ENCODE results near the gene NOTCH3.

Gene NOTCH3

DNA sequence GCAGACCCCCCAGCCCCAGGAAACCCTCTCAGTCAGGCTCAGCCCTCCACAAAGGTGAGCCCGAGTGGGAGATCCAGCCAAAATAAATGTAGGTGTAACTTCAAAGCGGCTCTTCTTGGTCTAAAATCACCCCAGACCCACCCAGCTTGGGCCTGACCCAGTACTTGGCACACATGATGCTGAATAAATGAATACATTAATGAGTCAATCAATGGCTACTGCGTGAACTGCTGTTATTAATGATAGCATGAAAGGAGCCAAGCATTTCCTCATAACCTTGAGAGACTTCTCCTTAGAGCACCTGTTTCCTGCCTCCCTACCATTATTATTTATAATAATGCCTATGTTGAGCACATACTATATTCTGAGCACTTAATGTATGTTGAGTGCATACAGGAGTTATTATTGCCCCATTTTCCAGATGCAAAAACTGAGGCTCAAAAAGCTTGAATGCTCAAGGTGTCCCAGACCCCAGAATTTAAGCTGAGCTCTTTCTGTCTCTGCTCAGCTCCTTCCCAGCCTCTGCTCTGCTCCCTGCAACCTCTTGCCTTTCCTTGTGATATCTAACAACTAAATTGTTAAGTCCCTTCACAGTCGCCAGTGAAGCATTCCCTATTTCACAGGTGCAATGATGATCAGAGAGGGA lies 4.3 kb downstream of the NOTCH3 start:
- DNase-seq (ENCODE audit: low read depth in 2 of 2), result no peak

DNA sequence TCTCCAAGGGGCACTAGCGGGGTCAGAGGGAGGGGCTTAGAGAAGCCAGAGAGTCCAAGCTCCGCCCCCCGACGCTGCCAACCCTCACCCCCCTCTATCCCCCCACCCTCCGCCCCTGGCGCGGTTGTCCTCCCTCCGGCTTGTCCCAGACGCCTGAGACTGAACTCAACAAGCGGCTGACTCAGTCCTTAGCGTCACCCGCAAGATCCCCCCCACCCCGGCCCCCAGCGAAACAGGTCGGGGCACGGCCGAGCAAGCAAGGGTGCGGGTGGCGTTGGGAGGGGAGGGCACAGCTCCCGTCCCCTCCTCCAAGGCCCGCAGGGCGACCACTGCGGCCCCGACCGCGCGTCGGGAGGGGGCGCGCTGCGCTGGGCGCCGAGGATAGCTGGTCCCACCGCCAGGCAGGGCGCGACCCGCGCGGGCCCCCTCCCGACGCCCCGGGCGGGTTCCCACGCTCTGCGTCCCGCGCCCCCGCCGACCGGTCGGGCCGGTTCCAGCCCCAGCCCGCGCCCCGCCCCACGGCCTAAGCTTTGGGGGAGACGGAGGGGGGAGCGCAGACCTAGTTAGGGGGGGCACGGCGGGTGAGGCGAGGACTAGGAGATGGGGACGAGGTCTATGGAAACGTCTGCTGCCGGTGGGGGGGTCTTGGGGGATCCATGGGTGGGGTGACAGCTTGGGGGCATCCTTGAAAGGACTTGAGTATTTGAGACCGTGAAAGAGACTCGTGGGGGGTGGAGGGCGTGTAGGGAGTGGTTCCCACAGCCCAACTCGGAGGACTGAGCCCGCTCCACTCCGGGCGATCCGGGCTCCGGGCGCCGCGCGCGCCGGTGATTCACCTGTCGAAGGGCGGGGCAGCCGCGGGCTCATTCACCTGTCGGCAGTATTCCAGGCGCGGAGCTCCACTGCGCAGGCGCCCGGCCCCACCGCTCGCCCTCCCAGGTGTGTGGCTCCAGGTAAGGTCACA lies 5.1 kb downstream of the NOTCH3 start:
- no peak for DNase-seq (ENCODE audit: low read depth in 2 of 2)

DNA sequence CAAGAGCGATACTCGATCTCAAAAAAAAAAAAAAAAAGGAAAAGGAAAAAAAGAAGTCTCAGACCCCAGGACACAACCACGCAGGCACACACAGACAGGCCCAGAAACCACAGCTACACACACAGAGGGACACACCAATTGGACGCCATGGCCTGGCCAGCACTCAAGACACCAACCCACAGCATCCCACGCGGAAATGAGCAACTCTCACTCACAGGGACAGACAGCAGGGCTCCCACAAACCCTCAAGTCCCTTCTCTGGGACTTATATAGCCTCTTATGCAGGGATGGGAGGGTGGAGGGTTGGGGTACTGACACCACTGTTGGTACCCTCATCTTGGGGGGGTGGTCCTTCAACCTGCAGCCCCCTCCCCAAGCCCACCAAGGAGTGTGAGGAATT lies 5.9 kb downstream of the NOTCH3 start:
- no peak for DNase-seq (ENCODE audit: low read depth in 2 of 2)

DNA sequence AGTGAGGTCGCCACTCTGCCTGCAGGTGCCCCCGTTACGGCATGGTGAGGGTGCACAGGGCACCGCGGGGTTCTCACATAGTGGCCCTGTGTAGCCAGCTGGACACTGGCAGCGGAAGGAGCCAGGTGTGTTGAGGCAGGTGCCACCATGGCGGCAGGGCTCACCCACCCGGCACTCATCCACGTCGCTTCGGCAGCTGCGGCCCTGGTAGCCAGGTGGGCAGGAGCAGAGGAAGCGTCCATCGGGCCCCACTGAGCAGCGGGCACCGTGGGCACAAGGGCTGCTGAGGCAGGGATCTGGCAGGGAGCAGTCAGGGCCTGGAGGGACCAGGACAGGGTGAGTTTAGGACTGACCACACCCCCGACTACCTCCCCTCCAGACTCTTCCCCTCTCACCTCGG lies 8.8 kb downstream of the NOTCH3 start:
- no peak for DNase-seq (ENCODE audit: low read depth in 2 of 2)

DNA sequence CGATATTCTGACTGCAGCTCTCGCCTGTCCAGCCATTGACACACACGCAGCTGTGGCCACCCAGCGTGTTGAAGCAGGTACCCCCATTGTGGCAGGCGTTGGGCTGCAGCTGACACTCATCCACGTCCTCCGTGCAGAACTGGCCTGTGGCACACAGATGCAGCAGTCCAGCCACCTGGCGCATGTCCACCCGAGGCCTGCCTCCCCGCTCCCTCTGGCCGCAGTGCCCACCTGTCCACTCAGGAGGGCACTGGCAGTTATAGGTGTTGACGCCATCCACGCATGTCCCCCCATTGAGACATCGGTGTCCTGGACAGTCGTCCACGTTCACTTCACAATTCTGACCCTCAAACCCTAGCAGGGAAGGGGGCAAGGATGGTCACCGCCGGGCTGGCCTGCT lies 9.3 kb downstream of the NOTCH3 start:
- no peak for DNase-seq (ENCODE audit: low read depth in 2 of 2)

DNA sequence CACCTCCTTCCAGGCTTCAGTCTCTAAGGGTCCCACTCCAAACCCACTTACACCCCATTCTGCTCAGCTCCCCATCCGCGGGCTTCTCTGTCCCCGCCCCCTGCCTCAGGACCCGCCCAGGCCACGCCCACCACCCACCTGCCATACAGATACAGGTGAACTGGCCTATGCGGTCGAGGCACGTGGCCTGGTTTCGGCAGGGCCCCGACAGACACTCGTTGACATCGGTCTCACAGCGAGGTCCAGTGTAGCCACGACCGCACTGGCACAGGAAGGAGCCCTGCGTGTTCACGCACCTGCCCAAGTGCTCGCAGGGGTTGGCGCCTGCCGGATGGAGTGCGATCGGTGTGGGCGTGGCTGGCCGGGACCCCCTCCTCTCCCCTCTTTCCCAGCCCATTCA lies 11.9 kb downstream of the NOTCH3 start:
- no peak for DNase-seq (ENCODE audit: low read depth in 2 of 2)

DNA sequence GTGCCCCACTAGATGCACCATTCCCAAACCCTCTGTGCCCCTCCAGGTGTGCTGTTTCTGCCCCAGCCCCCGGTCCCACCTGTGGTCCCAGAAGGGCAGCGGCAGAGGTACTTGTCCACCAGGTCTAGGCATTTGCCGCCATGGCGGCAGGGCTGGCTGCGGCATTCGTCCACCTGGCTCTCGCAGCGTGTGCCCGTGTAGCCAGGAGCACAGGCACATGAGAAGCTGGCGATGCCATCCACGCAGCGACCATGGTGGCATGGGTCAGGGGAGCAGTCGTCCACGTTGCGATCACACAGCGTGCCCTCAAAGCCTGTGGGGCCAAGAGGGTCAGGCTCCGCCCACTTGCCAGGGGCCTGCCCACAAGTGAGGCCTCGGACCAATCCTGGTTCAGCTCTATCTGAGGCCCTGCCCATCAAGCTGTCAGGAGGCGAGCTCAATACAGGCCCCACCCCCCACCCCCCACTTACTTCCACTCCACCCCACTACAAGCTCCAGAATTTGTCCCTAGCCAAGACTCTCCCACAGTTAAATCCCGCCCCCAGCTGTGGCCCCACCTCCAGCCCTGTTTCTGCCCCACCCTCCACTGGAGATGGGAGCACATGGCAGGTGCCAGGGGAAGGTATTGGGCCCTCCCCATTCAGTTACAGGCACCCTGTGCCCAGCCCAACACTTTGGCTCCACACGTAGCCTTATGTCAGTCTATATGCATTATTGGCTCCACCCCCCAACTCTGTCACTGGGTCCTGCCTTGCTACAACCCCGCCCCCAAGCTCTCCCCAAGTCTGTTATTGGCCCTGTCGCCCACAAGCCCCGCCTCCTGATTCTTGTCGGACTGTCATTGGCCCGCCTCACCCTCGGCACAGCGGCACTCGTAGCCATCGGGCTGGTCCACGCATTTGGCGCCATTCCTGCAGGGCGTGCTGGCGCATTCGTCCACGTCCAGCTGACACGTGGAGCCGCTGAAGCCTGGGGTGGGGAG lies 13.5 kb downstream of the NOTCH3 start:
- DNase-seq (ENCODE audit: low read depth in 2 of 2), result no peak

DNA sequence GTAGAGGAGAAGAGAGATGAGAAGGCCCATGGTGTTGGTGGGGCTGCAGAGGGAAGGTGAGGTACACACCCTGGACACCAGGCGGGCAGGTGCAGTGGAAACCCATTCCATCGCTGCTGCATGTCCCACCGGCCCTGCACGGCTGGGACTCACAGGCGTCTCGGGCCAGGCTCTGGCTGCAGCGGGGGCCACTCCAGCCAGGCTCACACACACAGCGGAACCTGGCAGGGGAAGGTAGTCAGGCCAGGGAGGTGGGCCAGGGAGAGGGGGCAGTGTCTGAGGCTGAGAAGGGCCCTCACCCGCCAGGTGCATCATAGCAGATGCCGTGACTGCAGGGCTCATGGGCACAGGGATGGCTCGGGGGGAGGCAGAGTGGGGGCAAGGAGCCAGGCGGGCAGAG lies 15.6 kb downstream of the NOTCH3 start:
- DNase-seq (ENCODE audit: low read depth in 2 of 2), result no peak

DNA sequence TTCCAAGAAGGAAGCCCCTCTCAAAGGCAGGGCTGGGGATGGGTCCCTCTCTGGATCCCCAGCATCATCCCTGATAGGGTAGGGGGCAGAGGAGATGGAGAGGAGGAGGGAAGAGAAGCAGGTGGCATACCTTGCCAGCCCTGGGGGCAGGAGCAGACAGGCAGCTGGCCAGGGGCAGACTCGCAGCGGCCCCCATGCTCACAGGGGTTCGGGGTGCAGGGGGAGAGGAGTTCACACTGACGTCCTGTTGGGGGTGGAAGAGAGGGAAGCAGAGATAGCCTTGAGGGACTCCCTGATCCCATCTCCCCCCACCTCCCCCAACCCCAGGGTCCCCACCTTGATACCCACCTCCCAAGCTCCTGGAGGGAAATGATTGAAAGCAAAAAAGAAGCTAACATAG lies 16.0 kb downstream of the NOTCH3 start:
- no peak for DNase-seq (ENCODE audit: low read depth in 2 of 2)

DNA sequence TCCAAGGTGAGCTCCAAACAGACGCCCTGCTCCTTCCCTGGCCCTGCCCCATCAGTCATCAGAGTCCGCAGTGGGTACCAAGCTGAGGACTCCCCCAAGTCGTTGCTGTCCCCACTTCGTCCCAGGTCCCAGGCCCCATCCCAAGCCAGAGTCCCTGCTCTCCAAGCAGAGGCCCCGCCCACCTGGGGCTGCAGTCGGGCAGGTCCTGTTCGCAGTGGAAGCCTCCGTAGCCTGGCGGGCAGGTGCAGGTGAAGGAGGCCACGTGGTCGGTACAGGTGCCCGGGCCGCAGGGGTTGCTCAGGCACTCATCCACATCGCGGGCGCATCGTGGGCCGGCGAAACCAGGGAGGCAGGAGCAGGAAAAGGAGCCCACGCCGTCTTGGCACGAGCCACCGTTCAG lies 19.4 kb downstream of the NOTCH3 start:
- DNase-seq (ENCODE audit: low read depth in 2 of 2), result no peak

DNA sequence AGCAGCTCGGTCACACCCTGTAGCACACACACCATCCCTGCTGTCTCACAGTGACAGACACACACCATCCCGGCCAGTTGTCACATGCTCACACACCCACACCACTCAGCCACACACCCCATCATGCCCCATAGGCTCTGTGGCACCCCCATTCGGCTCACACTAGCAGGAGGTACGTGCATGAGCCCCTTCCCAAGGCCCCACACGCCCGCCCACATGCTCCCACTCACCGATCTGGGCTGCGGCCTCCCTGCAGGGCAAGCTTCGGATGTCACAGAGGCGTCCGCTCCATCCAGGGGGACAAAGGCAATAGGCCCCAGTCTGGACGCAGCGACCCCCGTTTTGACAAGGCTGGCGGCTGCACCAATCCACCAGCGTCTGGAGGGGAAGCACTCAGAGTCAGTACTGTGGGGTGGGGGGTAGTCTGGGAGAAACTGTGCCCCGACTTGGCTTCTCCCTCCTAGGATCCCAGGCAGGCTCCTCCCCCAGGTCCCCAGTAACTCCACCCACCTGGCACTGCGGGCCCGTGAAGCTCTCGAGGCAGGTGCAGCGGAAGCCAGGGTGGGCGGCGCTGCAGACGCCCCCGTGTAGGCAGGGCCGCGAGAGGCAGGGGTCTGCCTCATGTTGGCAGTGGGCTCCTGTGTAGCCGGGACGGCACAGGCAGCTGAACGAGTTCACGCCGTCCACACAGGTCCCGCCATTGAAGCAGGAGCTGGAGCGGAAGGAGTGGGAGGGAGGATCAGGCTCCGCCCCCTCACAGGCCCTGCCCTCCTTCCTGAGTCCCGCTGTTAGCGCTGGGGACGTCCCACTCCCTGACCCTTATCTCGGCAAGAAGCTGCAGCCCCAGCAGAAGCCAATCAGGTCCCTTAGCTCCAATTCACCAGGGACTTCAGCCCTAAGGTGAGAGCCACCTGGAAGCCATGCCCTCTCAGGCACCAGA lies 20.1 kb downstream of the NOTCH3 start:
- no peak for DNase-seq (ENCODE audit: low read depth in 2 of 2)

DNA sequence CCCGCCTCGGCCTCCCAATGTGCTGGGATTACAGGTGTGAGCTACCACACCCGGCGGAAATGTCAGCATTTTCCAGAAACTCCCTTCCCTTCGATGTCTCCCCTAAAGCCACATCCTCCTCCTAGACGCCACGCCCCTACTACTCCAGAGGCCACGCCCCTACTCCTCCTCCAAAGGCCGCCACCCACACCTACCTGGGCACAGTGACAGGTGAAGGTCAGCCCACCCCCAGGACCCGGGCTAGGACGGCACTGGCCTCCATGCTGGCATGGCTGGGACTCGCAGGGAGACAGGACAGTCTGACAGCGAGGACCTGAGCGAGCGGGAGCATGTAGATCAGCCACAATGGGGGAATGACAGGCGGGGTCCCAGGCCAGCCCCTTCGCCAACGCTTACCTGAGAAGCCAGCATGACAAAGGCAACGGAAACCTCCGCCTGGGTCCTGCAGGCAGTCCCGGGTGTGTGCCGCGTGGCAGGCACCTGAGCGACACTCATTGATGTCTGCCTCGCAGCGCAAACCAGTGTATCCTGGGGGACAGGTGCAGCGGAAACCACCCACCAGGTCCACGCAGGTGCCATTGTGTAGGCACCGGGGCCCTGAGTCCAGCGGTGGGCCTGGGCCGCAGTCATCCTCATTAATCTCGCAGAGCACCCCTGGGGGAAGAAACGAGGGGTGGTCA lies 22.0 kb downstream of the NOTCH3 start:
- DNase-seq (ENCODE audit: low read depth in 2 of 2), result no peak

DNA sequence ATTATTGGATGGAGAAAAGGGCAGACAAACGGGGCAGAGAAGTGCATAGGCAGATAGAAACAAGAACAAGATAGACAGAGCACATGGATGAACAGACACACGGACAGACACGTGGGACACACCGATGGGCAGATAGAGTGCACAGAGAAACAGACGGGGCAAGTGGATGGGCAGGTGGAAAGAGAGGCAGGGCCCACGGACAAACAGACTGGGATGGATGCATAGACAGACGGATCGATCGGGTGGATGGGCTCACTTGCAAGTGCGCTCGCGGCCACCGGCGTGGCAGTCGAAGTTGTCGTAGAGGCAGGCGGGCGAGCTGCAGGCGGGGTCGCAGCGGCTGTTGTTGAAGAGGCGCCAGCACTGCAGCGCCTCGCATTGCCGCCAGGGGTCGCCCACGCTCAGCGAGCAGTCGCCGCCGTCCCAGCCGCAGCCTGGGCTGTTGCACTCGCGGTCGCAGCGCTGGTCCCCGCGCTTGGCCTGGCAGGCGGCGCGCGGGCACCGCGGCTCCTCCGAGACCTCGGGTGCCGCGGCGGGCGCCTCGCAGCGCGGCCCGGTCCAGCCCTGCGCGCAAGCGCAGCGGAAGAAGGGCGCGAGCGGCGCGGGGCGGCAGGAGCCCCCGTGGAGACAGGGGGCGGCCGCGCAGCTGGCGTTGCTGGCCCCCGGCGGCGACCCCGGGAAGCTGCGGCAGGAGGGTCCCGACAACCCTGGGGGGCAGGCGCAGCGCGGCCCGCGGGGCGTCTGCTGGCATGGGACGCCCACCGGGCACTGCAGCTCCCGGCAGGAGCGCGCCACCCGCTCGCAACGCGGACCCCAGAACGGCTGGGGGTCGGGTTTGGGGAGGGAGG lies 23.3 kb downstream of the NOTCH3 start:
- DNase-seq (ENCODE audit: low read depth in 2 of 2), result peak; percentile 66 to 78

DNA sequence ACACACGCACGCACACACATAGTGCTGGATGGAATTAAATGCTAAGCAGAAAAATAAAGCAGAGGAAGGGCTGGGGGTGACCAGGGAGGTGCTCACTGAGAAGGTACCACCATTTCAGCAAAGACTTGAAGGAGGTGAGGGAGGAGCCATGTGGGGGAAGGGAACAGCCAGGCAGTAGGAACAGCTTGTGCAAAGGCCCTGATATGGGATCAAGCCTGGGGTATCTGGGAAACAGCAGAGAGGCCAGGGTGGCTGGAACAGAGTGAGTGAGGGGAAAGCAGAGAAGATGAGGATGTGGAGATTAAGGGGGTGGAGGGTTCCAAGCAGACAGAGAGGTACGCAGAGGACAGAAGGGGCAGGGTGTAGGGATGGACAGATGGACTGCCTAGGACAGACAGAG lies 25.2 kb downstream of the NOTCH3 start:
- no peak for DNase-seq (ENCODE audit: low read depth in 2 of 2)

DNA sequence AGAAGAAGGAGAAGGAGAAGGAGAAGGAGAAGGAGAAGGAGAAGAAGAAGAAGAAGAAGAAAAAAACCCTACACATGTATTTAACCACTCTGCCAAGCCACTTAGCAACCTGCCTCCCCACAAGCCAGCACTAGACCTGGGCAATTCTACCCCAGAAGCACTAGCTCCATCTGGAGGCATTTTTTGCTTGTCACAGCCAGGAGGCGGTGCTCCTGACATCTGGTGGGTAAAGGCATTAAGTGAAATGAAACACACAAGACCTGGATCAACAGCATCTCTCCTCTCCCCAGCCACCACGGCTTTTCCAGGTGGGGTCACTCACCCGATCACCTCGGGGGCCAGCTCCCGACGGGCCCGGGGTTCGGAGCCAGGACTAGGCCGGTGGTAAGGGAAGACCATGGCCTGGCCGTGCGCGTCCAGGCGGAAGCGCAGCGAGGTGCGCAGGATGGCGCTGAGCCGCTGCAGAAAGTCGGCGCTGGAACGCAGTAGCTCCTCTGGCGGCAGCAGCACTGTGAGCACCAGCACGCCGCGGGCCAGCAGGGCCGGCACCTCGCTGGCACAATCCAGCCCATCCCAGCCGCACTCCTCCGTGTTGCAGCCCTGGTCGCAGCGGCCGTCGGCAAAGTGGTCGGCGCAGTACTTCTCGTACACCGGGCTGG lies 26.9 kb downstream of the NOTCH3 start:
- DNase-seq (ENCODE audit: low read depth in 2 of 2), result no peak

DNA sequence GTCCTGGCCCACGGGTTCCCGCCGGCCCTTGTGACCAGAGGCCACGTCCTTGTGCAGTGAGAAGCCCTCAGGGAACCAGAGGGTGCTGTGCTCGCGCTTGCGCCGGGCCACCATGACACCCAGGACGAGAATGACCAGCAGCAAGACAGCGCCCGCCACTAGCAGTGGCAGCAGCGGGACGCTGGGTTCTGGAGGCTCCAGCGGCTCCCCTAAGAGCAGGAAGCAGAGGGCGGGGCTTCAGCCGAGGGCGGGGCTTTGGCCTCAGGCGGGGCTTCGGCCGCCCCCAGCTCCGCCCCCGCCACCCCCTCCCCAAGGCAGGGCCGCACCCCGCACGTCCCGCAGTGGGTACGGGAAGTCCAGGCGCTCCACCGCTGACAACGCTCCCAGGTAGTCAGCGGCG lies 30.4 kb downstream of the NOTCH3 start:
- DNase-seq (ENCODE audit: low read depth in 2 of 2), result no peak

DNA sequence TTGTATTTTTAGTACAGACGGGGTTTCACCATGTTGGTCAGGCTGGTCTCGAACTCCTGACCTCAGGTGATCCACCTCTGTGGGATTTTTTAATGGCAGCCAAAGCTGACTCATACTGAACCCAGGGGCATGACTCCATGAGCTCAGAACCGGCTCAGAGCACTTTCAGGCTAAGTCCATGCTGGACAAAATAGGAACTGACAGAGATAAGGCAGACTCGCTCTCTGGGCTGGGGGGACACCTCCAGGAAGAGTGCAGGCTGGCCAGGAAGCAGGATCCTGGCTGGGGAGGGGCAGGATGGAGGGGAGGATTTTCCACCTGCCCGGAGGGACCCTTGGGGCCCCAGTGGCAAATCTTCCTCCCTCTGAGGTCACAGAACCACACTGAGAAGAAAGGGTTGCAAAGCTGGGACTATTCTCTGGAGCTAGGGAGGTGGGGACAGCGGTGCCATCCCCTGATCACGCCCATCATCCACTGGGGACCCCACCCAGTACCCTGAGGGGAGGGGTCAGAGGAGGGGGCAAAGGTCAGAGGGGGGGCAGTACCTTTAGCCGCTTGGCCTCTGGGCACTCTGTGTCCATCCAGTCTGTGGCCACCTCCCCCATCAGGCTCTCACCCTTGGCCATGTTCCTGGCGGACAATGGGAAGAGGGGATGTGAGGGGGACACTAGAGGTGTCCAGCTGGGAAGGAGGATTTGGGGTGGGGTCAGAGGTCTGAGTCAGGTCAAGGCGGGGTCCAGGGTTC lies 31.1 kb downstream of the NOTCH3 start:
- DNase-seq (ENCODE audit: low read depth in 2 of 2), result no peak

DNA sequence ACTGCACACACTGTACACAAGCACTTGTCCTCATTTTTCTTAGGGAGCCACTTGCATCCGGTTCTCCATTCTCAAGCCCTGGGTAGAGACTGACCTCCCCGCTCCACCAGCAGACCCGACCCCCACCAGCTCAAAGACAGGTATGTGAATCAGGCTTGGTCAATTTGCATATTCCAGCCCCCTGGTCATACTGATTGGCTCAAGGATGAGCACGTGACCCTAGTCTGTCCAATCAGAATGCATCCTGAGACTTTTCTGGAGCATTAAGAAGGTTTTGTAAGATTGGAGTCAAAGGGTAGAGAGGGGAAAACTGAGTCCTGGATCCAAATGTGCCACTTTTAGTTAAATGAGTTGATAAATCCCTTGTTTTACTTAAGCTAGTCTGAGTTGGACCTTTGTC lies 34.1 kb downstream of the NOTCH3 start:
- DNase-seq (ENCODE audit: low read depth in 2 of 2), result no peak

Data from stimulated activated CD4-positive, alpha-beta T cell treated with anti-CD3 and anti-CD28 coated beads, Interleukin-12 subunit alpha, Interleukin-12 subunit beta, amount 100 ng/mL, for 24 hours (primary cell).